Measurements from ENCODE around the gene CYSLTR2. TPM values are rescaled to one million over a fixed set of nuclear protein-coding genes. Genes with fewer than 3 reads are reported as not detected.

The CYSLTR2 gene
- total RNA-seq, 1 experiment from 2014 or later: not detected

DNA sequence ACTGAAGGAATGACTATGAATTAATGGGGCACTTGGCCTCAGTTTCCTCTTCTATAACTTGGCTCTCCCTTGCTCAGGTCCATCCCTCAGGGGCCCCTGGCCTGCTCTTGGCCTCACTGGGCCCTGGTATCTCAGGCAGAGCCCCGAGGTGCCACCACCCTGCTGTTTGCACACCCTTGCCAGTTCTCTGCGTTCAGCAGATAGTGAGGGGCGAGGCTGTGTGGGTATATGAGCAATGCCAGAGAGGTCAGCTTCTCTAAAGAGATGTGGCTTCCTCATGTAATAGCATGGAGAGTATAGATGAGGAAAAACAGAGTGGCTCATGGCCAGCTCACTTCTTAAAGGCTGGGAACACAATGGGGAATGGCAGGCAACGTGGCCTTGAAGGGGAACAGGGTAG lies 76.1 kb downstream of the CYSLTR2 start:
- intact Hi-C loops (cut with micrococcal nuclease): no loop called here
- no peak for ATAC-seq

GRCh38 chr13:48731001-48731658 lies 77.4 kb downstream of the CYSLTR2 start:
- BruUV-seq (replicated peaks): no TSS peak
- DNase-seq: peak; percentile 44
- H3K4me3 ChIP-seq (ENCODE audit: low read length): no peak overlapping the region
- ChIA-PET CTCF (no interaction called here), POLR2A (ENCODE audit: unreplicated experiment) (no interaction called here)
- H3K27ac ChIP-seq (ENCODE audit: low read length): peak overlapping the region; percentile 48
- peak overlapping the region; percentile 55 for H3K4me2 ChIP-seq (ENCODE audit: low read length)
- H3K9me3 ChIP-seq (ENCODE audit: low read length): no peaks in the 10 kb centered on the region
- no peaks in the 10 kb centered on the region for H3F3A ChIP-seq (ENCODE audit: low read length, unreplicated experiment)
- H3K27me3 ChIP-seq (ENCODE audit: low read length): no peaks in the 10 kb centered on the region
- no peaks in the 10 kb centered on the region for H3K9me2 ChIP-seq (replicated peaks; ENCODE audit: low read length)
- no peaks in the 10 kb centered on the region for H4K20me1 ChIP-seq (ENCODE audit: low read length)
- peaks cover 11% of the 10 kb centered on the region for H3K4me1 ChIP-seq (ENCODE audit: insufficient read depth, low read length)
- ATAC-seq: peak; percentile 76
- 0 out of 2 replicates have a peak overlapping the region, but pooled peaks have one; percentile 18 for H3K9ac ChIP-seq (ENCODE audit: low read length)
- intact Hi-C loops (cut with micrococcal nuclease): no loop called here
- no peak for TF ChIP-seq EZH2phosphoT487 (IDR thresholded peaks at IDR 0.05; ENCODE audit: borderline replicate concordance, low read length)
- no peaks in the 10 kb centered on the region for H3K36me3 ChIP-seq (ENCODE audit: low read depth, low read length)
- peak overlapping the region; percentile 62; the same call in 1 of the 2 replicates for H2AFZ ChIP-seq (ENCODE audit: low read length)
- H3K79me2 ChIP-seq (ENCODE audit: low read length): no peaks in the 10 kb centered on the region

More for the DNA sequence above, 76.1 kb downstream of the CYSLTR2 start:
- H3K27me3 ChIP-seq (ENCODE audit: low read length): no peaks in the 10 kb centered on the region
- no peak for DNase-seq
- no peak overlapping the region for H3K4me2 ChIP-seq (ENCODE audit: low read length)
- H4K20me1 ChIP-seq (ENCODE audit: low read length): no peaks in the 10 kb centered on the region
- no peaks in the 10 kb centered on the region for H3F3A ChIP-seq (ENCODE audit: low read length, unreplicated experiment)
- H3K27ac ChIP-seq (ENCODE audit: low read length): no peak overlapping the region
- H3K79me2 ChIP-seq (ENCODE audit: low read length): no peaks in the 10 kb centered on the region
- no TSS peak for BruUV-seq (replicated peaks)
- no peak overlapping the region for H2AFZ ChIP-seq (ENCODE audit: low read length)
- ChIA-PET POLR2A (ENCODE audit: unreplicated experiment) (no interaction called here), CTCF (no interaction called here)
- H3K4me3 ChIP-seq (ENCODE audit: low read length): no peak overlapping the region
- H3K9me3 ChIP-seq (ENCODE audit: low read length): no peaks in the 10 kb centered on the region
- H3K9ac ChIP-seq (ENCODE audit: low read length): no peak overlapping the region
- no peaks in the 10 kb centered on the region for H3K9me2 ChIP-seq (replicated peaks; ENCODE audit: low read length)
- H3K4me1 ChIP-seq (ENCODE audit: insufficient read depth, low read length): peaks cover 11% of the 10 kb centered on the region
- TF ChIP-seq EZH2phosphoT487 (IDR thresholded peaks at IDR 0.05; ENCODE audit: borderline replicate concordance, low read length) (no peak), EZH2 (IDR thresholded peaks at IDR 0.05; ENCODE audit: low read length, unreplicated experiment) (no peak)
- TF ChIP-seq, protein P1, sequence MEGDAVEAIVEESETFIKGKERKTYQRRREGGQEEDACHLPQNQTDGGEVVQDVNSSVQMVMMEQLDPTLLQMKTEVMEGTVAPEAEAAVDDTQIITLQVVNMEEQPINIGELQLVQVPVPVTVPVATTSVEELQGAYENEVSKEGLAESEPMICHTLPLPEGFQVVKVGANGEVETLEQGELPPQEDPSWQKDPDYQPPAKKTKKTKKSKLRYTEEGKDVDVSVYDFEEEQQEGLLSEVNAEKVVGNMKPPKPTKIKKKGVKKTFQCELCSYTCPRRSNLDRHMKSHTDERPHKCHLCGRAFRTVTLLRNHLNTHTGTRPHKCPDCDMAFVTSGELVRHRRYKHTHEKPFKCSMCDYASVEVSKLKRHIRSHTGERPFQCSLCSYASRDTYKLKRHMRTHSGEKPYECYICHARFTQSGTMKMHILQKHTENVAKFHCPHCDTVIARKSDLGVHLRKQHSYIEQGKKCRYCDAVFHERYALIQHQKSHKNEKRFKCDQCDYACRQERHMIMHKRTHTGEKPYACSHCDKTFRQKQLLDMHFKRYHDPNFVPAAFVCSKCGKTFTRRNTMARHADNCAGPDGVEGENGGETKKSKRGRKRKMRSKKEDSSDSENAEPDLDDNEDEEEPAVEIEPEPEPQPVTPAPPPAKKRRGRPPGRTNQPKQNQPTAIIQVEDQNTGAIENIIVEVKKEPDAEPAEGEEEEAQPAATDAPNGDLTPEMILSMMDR (conservative IDR thresholded peaks at IDR 0.05; ENCODE audit: low read depth, low read length): no peak
- H3K36me3 ChIP-seq (ENCODE audit: low read depth, low read length): no peaks in the 10 kb centered on the region

DNA sequence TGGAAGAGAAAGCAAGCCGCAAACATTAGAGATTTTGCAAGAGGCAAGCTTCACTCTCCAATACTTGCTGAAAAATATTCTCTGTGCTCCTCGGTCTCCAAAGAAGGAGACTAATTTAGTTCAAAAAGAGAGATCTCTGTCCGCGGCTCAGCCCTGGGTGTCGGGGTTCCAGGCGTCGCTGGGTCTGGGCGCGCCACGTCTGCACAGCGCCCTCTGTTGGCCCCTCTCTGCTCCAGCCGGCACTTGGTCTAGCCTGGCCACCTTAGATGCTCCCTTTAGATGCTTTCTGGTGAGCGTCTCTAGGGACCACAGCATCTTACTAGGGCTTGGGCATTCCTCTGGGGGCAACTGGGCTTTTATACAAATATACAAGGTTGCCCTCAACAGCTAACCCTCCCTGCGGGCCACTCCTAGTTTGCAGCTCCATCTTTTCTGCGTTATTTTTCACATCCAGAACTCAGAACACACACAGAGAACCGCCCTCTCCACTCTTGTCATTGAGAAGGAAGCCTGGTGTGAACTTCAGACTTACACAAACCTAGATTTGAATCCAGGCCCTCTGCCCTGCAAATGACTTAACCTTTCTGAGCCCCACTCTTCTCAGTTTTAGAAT lies 78.3 kb downstream of the CYSLTR2 start:
- H2AFZ ChIP-seq (ENCODE audit: low read length): peak overlapping the region; percentile 62
- H3K9ac ChIP-seq (ENCODE audit: low read length): 0 out of 2 replicates have a peak overlapping the region, but pooled peaks have one; percentile 18
- ChIA-PET POLR2A (ENCODE audit: unreplicated experiment) (no interaction called here), CTCF (no interaction called here)
- peak overlapping the region; percentile 47; the same call in 1 of the 2 replicates for H3K4me3 ChIP-seq (ENCODE audit: low read length)
- BruUV-seq (replicated peaks): no TSS peak
- H3K27ac ChIP-seq (ENCODE audit: low read length): peak overlapping the region; percentile 48
- TF ChIP-seq, protein P1 (conservative IDR thresholded peaks at IDR 0.05; ENCODE audit: low read depth, low read length): peak; percentile 79
- TF ChIP-seq EZH2phosphoT487 (IDR thresholded peaks at IDR 0.05; ENCODE audit: borderline replicate concordance, low read length): no peak
- H3K9me3 ChIP-seq (ENCODE audit: low read length): no peaks in the 10 kb centered on the region
- no peaks in the 10 kb centered on the region for H3K9me2 ChIP-seq (replicated peaks; ENCODE audit: low read length)
- no peaks in the 10 kb centered on the region for H3K79me2 ChIP-seq (ENCODE audit: low read length)
- intact Hi-C loops (cut with micrococcal nuclease): no loop called here
- no peaks in the 10 kb centered on the region for H4K20me1 ChIP-seq (ENCODE audit: low read length)
- peak overlapping the region; percentile 55 for H3K4me2 ChIP-seq (ENCODE audit: low read length)
- no peaks in the 10 kb centered on the region for H3F3A ChIP-seq (ENCODE audit: low read length, unreplicated experiment)
- DNase-seq (peak; percentile 36), ATAC-seq (peak; percentile 88)
- peaks cover 11% of the 10 kb centered on the region for H3K4me1 ChIP-seq (ENCODE audit: insufficient read depth, low read length)
- H3K27me3 ChIP-seq (ENCODE audit: low read length): no peaks in the 10 kb centered on the region
- H3K36me3 ChIP-seq (ENCODE audit: low read depth, low read length): no peaks in the 10 kb centered on the region

Data from PC-3 (cell line).